Measurements from ENCODE around the gene HS3ST3B1.

- no peak for TF ChIP-seq CREB1 (IDR thresholded peaks at IDR 0.05; ENCODE audit: low read depth)
- TF ChIP-seq USF1 (IDR thresholded peaks at IDR 0.05) = no peak
- no peak for TF ChIP-seq TAF1 (IDR thresholded peaks at IDR 0.05; ENCODE audit: low read depth)
- TF ChIP-seq, protein P1, sequence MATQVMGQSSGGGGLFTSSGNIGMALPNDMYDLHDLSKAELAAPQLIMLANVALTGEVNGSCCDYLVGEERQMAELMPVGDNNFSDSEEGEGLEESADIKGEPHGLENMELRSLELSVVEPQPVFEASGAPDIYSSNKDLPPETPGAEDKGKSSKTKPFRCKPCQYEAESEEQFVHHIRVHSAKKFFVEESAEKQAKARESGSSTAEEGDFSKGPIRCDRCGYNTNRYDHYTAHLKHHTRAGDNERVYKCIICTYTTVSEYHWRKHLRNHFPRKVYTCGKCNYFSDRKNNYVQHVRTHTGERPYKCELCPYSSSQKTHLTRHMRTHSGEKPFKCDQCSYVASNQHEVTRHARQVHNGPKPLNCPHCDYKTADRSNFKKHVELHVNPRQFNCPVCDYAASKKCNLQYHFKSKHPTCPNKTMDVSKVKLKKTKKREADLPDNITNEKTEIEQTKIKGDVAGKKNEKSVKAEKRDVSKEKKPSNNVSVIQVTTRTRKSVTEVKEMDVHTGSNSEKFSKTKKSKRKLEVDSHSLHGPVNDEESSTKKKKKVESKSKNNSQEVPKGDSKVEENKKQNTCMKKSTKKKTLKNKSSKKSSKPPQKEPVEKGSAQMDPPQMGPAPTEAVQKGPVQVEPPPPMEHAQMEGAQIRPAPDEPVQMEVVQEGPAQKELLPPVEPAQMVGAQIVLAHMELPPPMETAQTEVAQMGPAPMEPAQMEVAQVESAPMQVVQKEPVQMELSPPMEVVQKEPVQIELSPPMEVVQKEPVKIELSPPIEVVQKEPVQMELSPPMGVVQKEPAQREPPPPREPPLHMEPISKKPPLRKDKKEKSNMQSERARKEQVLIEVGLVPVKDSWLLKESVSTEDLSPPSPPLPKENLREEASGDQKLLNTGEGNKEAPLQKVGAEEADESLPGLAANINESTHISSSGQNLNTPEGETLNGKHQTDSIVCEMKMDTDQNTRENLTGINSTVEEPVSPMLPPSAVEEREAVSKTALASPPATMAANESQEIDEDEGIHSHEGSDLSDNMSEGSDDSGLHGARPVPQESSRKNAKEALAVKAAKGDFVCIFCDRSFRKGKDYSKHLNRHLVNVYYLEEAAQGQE (IDR thresholded peaks at IDR 0.05; ENCODE audit: low read depth) = no peak
- TF ChIP-seq TCF12 (IDR thresholded peaks at IDR 0.05; ENCODE audit: low read depth) = no peak
- no peak for TF ChIP-seq CEBPB (IDR thresholded peaks at IDR 0.05)
- no peak for TF ChIP-seq FOXM1 (IDR thresholded peaks at IDR 0.05; ENCODE audit: borderline replicate concordance, low read depth)
- TF ChIP-seq YY1 (IDR thresholded peaks at IDR 0.05; ENCODE audit: low read depth) = no peak
- TF ChIP-seq, protein P2, sequence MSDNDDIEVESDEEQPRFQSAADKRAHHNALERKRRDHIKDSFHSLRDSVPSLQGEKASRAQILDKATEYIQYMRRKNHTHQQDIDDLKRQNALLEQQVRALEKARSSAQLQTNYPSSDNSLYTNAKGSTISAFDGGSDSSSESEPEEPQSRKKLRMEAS (IDR thresholded peaks at IDR 0.05) = no peak
- no peak for TF ChIP-seq EGR1 (IDR thresholded peaks at IDR 0.05)
- no peak for TF ChIP-seq EP300 (IDR thresholded peaks at IDR 0.05; ENCODE audit: borderline replicate concordance)
- TF ChIP-seq RAD21 (IDR thresholded peaks at IDR 0.05; ENCODE audit: low read depth) = no peak
- no peak for TF ChIP-seq NFIC (IDR thresholded peaks at IDR 0.05)
These were observed 88.8 kb downstream of the HS3ST3B1 start for GRCh38 chr17:14389681-14390080.

Data from Ishikawa (cell line).